ENCODE measurements around the gene CNKSR1.

Gene CNKSR1

DNA sequence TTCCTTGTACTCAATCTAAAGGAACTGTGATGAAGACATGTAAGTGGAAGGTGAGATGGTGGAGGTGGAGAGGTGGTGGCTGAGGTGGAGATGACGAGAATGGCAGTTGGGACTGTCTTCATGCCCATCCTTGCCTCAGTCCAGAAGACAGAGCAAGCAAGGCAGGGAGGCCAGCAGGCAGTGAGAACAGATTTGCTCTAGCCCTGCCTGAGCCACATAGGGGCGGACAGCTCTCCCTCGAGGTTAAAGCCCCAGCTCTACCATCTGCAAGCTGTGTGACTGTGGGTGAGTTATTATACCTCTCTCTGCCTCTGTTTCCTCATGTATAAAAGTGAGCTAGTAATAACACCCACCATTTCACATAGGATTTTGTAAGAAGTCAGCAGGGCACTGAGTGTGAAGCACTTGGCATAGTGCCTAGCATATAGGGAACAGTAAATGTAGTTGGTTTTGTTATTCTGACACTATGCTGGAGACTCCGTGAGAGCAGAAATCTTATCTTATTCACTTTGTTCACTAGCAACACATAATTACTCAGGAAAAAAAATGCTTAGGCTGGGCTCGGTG, 23.2 kb upstream of the CNKSR1 start:
- no peak for TF ChIP-seq RAD21 (IDR thresholded peaks at IDR 0.05; ENCODE audit: low read depth)
- TF ChIP-seq, protein P1, sequence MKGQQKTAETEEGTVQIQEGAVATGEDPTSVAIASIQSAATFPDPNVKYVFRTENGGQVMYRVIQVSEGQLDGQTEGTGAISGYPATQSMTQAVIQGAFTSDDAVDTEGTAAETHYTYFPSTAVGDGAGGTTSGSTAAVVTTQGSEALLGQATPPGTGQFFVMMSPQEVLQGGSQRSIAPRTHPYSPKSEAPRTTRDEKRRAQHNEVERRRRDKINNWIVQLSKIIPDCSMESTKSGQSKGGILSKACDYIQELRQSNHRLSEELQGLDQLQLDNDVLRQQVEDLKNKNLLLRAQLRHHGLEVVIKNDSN (IDR thresholded peaks at IDR 0.05): no peak
- TF ChIP-seq EGR1 (IDR thresholded peaks at IDR 0.05): no peak
- no peak for TF ChIP-seq FOXM1 (IDR thresholded peaks at IDR 0.05; ENCODE audit: borderline replicate concordance, low read depth)
- no peak for TF ChIP-seq EP300 (IDR thresholded peaks at IDR 0.05; ENCODE audit: borderline replicate concordance)
- no peak for TF ChIP-seq CREB1 (IDR thresholded peaks at IDR 0.05; ENCODE audit: low read depth)
- TF ChIP-seq TCF12 (IDR thresholded peaks at IDR 0.05; ENCODE audit: low read depth): no peak
- TF ChIP-seq YY1 (IDR thresholded peaks at IDR 0.05; ENCODE audit: low read depth): no peak
- TF ChIP-seq ZBTB7A (IDR thresholded peaks at IDR 0.05; ENCODE audit: low read depth): no peak
- no peak for TF ChIP-seq CEBPB (IDR thresholded peaks at IDR 0.05)
- TF ChIP-seq TAF1 (IDR thresholded peaks at IDR 0.05; ENCODE audit: low read depth): no peak

DNA sequence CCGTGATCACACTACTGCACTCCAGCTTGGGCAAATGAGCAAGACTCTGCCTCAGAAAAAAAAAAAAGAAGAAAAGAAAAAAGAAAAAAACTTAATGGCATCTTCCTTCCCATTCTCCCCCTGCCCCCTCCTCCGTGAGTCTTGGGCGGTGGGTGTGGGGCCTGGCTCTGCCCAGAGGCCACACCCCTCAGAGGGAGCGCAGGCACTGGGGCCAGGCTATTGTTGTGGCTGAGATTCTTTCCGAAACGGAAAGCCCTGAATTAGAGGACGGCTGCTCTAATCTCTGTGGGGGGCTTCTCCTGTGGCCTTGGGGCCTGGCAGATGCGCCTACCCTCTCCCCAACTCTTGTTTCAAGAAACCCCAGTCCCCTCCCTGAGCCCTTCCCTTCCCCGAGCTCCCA, 22.5 kb upstream of the CNKSR1 start:
- TF ChIP-seq, protein P2, sequence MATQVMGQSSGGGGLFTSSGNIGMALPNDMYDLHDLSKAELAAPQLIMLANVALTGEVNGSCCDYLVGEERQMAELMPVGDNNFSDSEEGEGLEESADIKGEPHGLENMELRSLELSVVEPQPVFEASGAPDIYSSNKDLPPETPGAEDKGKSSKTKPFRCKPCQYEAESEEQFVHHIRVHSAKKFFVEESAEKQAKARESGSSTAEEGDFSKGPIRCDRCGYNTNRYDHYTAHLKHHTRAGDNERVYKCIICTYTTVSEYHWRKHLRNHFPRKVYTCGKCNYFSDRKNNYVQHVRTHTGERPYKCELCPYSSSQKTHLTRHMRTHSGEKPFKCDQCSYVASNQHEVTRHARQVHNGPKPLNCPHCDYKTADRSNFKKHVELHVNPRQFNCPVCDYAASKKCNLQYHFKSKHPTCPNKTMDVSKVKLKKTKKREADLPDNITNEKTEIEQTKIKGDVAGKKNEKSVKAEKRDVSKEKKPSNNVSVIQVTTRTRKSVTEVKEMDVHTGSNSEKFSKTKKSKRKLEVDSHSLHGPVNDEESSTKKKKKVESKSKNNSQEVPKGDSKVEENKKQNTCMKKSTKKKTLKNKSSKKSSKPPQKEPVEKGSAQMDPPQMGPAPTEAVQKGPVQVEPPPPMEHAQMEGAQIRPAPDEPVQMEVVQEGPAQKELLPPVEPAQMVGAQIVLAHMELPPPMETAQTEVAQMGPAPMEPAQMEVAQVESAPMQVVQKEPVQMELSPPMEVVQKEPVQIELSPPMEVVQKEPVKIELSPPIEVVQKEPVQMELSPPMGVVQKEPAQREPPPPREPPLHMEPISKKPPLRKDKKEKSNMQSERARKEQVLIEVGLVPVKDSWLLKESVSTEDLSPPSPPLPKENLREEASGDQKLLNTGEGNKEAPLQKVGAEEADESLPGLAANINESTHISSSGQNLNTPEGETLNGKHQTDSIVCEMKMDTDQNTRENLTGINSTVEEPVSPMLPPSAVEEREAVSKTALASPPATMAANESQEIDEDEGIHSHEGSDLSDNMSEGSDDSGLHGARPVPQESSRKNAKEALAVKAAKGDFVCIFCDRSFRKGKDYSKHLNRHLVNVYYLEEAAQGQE (IDR thresholded peaks at IDR 0.05; ENCODE audit: low read depth): no peak
- TF ChIP-seq, protein P1 (IDR thresholded peaks at IDR 0.05): no peak
- TF ChIP-seq NFIC (IDR thresholded peaks at IDR 0.05) (no peak), TEAD4 (IDR thresholded peaks at IDR 0.05) (no peak), CEBPB (IDR thresholded peaks at IDR 0.05) (no peak), ZBTB7A (IDR thresholded peaks at IDR 0.05; ENCODE audit: low read depth) (no peak), FOXM1 (IDR thresholded peaks at IDR 0.05; ENCODE audit: borderline replicate concordance, low read depth) (no peak), TCF12 (IDR thresholded peaks at IDR 0.05; ENCODE audit: low read depth) (no peak), CREB1 (IDR thresholded peaks at IDR 0.05; ENCODE audit: low read depth) (no peak), EGR1 (IDR thresholded peaks at IDR 0.05) (no peak), TAF1 (IDR thresholded peaks at IDR 0.05; ENCODE audit: low read depth) (no peak), YY1 (IDR thresholded peaks at IDR 0.05; ENCODE audit: low read depth) (no peak)

DNA sequence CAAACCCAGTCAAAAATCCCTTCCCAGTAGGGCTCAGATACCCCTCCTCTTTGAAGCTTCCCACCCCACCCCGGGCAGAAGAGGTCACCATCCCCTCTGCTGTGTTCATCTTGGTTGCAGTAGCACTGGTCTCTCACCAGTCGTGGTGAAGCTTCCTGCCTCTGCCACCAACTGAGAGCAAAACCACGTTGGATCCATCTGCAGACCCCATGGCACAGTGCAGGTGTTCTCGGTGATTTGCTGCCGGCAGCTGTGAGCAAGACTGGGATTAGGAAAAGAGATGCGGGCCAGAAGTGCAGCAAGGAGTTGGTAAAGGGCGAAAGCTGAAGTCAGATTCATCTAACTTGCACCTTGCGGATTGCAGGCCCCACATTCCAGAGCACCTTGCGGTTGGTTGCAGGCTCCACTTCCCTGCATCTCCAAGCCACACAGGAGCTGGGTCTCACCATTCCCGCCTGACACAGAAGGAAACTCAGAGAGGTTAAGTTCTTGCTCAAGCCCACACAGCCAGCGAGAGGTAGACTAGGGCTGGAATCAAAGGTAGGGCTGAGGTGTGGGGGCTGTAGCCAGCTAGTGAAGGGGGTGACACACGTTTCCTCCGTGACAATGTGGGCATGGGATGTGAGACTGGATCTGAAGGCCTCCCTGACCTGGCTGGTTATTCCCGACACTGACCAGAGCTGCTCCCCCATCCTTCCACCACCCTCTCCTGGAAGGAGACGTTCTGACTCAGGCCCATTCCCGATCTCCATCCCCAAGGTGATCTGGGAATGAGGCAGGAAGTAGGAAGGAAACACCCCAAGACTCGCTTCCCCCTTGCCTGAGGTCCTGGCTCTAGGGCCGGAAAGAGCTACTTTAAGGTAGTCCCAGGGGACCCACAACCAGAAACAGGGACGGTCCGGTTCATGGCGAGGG, 21.7 kb upstream of the CNKSR1 start:
- TF ChIP-seq EGR1 (IDR thresholded peaks at IDR 0.05) (no peak), FOXM1 (IDR thresholded peaks at IDR 0.05; ENCODE audit: borderline replicate concordance, low read depth) (no peak), ZBTB7A (IDR thresholded peaks at IDR 0.05; ENCODE audit: low read depth) (no peak), TAF1 (IDR thresholded peaks at IDR 0.05; ENCODE audit: low read depth) (no peak), YY1 (IDR thresholded peaks at IDR 0.05; ENCODE audit: low read depth) (no peak), TCF12 (IDR thresholded peaks at IDR 0.05; ENCODE audit: low read depth) (no peak), CREB1 (IDR thresholded peaks at IDR 0.05; ENCODE audit: low read depth) (no peak)
- TF ChIP-seq, protein P3, sequence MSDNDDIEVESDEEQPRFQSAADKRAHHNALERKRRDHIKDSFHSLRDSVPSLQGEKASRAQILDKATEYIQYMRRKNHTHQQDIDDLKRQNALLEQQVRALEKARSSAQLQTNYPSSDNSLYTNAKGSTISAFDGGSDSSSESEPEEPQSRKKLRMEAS (IDR thresholded peaks at IDR 0.05): no peak
- TF ChIP-seq, protein P1 (IDR thresholded peaks at IDR 0.05): no peak

DNA sequence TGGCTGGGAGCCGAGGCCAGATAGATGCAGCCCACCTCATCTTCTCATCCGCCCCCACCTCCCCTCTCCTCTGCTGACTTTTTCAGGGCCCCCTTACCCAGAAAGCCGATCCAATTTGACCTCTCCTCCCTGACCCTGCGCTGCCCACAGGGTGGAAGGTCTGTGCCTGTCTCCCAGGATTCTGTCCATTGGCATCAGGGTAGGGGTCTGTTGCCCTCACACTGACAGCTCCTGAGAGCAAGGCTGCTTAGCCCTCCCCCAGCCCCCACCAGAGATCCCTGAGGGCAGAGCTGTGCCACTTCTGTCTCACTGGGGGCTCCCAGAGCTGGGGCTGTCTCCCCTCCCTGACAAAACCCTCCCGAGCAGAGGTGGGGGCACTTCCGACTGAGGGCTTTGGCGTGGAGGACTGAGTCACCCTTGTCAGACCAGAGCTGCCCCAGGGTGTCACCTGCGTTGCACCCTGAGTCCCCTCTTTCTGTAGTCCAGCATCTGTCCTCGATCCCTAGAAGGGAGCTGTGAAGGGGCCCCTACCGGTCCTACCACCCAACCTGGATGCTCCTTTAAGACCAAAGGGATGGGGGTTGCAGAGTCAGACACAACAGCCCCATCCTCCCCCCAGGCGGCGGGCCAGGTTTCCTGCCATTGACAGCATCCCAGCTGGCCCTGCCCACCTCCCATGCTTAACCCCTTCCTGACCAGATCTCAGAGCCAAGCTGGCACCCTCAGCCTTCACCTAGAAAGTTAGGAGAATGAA, 20.8 kb upstream of the CNKSR1 start:
- TF ChIP-seq CEBPB (IDR thresholded peaks at IDR 0.05): no peak

DNA sequence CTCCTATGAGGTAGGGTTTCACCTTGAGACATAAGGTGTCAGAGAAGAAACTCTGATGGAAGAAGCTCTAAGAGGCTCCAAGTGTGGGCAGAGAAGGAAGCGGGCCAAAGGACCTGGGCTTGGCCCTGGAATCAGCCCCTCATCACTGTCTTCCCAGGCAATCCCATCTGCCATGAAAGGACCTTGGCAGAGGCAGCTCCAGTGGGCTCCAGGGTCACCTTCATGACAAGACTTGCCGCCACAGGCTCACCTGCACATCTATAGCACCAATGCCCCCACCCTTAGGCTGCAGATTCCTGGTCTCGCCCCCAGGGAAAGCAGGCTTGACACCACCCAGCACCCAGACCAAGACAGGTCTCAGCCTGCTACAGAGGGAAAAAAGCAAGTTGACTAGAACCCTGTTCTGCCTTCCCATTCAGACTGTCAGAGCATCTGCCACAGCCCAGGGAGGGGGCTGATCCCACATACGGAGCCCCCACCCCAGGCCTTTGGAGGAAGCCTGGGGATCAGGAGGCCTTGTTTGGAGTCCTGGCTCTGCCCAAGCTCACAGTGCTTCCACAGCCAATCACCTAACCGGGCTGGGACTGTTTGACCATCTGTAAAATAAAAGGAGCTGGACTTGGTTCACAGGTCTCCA, 18.9 kb upstream of the CNKSR1 start:
- TF ChIP-seq CREB1 (IDR thresholded peaks at IDR 0.05; ENCODE audit: low read depth) (no peak), TEAD4 (IDR thresholded peaks at IDR 0.05) (no peak), RAD21 (IDR thresholded peaks at IDR 0.05; ENCODE audit: low read depth) (no peak), EGR1 (IDR thresholded peaks at IDR 0.05) (no peak), NFIC (IDR thresholded peaks at IDR 0.05) (no peak), FOXM1 (IDR thresholded peaks at IDR 0.05; ENCODE audit: borderline replicate concordance, low read depth) (no peak), ZBTB7A (IDR thresholded peaks at IDR 0.05; ENCODE audit: low read depth) (no peak), YY1 (IDR thresholded peaks at IDR 0.05; ENCODE audit: low read depth) (no peak), EP300 (IDR thresholded peaks at IDR 0.05; ENCODE audit: borderline replicate concordance) (no peak), TCF12 (IDR thresholded peaks at IDR 0.05; ENCODE audit: low read depth) (no peak), TAF1 (IDR thresholded peaks at IDR 0.05; ENCODE audit: low read depth) (no peak), CEBPB (IDR thresholded peaks at IDR 0.05) (no peak)
- TF ChIP-seq, protein P3 (IDR thresholded peaks at IDR 0.05): no peak
- TF ChIP-seq, protein P1 (IDR thresholded peaks at IDR 0.05): no peak
- TF ChIP-seq, protein P2 (IDR thresholded peaks at IDR 0.05; ENCODE audit: low read depth): no peak

All from Ishikawa (cell line).